ENCODE measurements around the gene KIF4A. TPM values are rescaled to one million over a fixed set of nuclear protein-coding genes. Genes with fewer than 3 reads are reported as not detected.

KIF4A gene
- total and polyA plus RNA-seq, 2 donors = 0.20 to 7.2 TPM

- H3K4me3 ChIP-seq (ENCODE audit: low read depth, low read length) = no peak overlapping the region
- H3K27ac ChIP-seq (ENCODE audit: low read depth) = no peak overlapping the region
- no peak for DNase-seq (ENCODE audit: extremely low spot score)
- 78% methylated on average over 9 of the region's 9 CpGs for WGBS
- no peaks in the 10 kb centered on the region for H3K4me1 ChIP-seq (ENCODE audit: insufficient read depth)
- no peaks in the 10 kb centered on the region for H3K36me3 ChIP-seq (ENCODE audit: insufficient read depth)
Observed at GRCh38 chrX:70445951-70446350, 156.0 kb downstream of the KIF4A start.

DNA sequence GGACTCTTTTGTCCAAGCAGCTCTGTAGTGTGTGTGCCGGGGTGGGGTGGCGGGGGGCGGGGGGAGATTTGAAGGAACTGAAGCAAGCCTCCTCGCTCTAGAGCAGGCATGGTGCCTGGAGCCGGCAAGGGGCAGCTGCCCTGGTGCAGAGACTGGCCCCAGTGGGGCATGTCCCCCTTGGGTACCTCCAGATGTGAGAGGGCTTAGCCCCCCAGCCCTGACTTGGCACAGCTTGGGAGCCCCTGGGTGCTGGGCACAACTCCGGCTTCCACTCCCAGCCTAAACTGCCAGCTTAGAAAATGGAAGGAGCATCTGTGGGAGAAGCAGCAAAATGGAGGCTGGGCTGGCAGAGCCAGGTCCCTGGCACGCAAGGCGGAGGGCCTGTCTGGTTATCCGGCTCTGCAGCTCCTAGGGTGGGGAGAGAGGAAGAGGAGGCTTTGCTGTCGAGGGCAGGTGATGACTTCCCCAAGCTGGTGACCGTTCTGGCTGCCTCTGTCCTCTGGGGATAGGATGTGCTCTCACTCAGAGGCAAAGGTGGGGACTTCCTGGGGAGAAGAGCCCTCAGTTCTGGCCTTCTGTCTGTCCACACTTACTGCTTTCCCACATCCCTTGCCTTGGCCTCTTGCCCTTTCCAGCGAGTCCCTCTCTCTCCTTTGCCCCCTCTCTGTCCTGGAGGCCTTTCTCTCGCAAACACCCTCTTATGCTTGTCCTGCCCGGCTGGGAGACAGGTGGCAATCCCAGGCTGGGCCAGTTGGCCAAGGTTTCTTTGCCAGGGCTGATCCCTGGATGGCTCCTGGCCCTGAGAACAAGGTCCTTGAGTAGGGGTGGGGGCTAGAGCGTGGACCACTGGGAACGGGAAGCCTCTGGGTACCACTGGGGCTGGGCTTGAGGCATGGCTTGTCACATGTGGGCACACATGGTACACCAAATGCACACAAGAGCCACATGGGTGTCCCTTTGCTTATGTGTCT lies 156.8 kb downstream of the KIF4A start:
- no peak for DNase-seq (ENCODE audit: extremely low spot score)
- Histone ChIP-seq H3K27ac (ENCODE audit: low read depth) (no peak overlapping the region), H3K36me3 (ENCODE audit: insufficient read depth) (no peaks in the 10 kb centered on the region), H3K4me1 (ENCODE audit: insufficient read depth) (no peaks in the 10 kb centered on the region), H3K4me3 (ENCODE audit: low read depth, low read length) (no peak overlapping the region)
- WGBS = 80% methylated on average over 16 of the region's 16 CpGs

DNA sequence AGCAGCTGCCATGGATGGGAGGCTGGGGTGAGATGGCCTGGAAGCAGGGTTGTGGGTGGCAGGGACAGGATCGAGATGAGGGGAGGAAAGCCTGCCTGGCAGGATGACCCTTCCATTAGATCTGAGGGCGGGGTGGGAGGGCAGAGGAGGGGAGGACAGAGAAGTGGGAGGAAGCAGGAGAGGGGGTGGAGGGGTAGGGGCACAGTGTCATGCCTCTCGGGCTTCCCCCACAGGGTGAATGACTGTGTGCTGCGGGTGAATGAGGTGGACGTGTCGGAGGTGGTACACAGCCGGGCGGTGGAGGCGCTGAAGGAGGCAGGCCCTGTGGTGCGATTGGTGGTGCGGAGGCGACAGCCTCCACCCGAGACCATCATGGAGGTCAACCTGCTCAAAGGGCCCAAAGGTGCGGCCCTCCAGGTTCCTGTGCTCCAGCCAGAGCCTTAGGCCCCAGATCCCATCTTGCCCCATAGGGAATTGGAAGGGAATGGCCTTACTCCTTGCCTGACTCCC lies 159.6 kb downstream of the KIF4A start:
- Histone ChIP-seq H3K4me1 (ENCODE audit: insufficient read depth) (no peaks in the 10 kb centered on the region), H3K4me3 (ENCODE audit: low read depth, low read length) (no peak overlapping the region), H3K27ac (ENCODE audit: low read depth) (no peak overlapping the region), H3K36me3 (ENCODE audit: insufficient read depth) (no peaks in the 10 kb centered on the region)
- 93% methylated on average over 14 of the region's 14 CpGs for WGBS
- DNase-seq (ENCODE audit: extremely low spot score) = no peak

DNA sequence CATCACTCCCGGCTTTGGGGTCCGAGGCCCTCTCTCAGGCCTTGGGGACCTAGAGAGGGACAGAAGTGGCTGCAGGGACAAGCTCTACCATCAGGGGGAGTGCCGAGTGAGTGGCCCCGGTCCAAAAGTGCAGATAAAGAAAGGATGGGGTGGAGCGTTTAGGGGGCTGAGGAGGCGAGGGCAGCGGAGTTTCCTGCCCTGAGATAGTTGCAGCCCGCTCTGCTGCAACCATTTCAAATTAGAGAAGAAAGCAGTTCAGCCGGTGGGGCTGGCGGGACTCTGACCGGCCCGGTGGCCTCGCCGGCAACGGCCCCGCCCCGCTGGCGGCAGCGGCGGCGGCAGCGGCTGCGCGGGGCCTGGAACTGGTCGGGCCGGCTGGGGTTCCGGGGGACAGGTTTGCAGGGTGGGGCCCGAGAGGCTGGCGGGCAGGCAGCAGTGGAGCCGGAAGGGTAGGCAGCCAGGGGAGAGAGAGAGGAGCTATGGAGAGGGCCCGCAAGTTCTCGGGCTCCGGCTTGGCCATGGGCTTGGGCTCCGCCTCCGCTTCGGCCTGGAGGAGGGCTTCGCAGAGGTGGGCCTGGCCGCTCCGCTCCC lies 162.3 kb downstream of the KIF4A start:
- Histone ChIP-seq H3K4me3 (ENCODE audit: low read depth, low read length) (peak overlapping the region; percentile 50), H3K4me1 (ENCODE audit: insufficient read depth) (no peaks in the 10 kb centered on the region), H3K27ac (ENCODE audit: low read depth) (no peak overlapping the region), H3K36me3 (ENCODE audit: insufficient read depth) (no peaks in the 10 kb centered on the region)
- WGBS = under 1% methylated on average over 39 of the region's 39 CpGs
- no peak for DNase-seq (ENCODE audit: extremely low spot score)

DNA sequence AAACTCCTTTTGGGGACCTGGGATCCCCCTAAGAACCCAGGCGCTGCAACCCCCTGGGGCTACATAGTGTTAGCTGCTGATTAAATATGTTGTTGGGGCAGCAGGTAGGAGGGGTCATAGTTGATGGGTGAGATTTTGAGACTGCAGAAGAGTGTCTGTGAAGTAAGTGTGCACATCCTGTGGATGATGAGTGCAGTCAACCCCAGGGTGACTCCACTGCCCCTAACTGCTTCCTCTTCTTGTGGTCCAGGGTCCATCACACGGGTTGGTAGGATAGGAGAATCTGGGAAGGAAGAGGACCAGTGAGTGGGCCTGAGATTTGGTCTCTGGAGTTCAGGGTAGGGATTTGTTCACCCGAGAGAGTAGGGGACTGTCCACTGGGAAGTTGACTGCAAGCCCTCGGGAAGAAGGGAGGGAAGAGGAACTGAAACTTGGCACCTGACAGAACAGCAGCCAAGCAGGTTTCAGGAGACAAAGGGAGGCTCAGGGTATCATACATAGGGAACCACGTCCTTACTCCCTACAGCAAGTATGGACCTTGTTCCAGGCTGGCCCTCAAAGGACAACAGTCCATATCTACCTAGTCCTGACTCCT lies 163.2 kb downstream of the KIF4A start:
- H3K4me1 ChIP-seq (ENCODE audit: insufficient read depth) = no peaks in the 10 kb centered on the region
- 62% methylated on average over 5 of the region's 5 CpGs for WGBS
- H3K4me3 ChIP-seq (ENCODE audit: low read depth, low read length) = peak overlapping the region; percentile 50
- no peak overlapping the region for H3K27ac ChIP-seq (ENCODE audit: low read depth)
- no peaks in the 10 kb centered on the region for H3K36me3 ChIP-seq (ENCODE audit: insufficient read depth)
- DNase-seq (ENCODE audit: extremely low spot score) = no peak

DNA sequence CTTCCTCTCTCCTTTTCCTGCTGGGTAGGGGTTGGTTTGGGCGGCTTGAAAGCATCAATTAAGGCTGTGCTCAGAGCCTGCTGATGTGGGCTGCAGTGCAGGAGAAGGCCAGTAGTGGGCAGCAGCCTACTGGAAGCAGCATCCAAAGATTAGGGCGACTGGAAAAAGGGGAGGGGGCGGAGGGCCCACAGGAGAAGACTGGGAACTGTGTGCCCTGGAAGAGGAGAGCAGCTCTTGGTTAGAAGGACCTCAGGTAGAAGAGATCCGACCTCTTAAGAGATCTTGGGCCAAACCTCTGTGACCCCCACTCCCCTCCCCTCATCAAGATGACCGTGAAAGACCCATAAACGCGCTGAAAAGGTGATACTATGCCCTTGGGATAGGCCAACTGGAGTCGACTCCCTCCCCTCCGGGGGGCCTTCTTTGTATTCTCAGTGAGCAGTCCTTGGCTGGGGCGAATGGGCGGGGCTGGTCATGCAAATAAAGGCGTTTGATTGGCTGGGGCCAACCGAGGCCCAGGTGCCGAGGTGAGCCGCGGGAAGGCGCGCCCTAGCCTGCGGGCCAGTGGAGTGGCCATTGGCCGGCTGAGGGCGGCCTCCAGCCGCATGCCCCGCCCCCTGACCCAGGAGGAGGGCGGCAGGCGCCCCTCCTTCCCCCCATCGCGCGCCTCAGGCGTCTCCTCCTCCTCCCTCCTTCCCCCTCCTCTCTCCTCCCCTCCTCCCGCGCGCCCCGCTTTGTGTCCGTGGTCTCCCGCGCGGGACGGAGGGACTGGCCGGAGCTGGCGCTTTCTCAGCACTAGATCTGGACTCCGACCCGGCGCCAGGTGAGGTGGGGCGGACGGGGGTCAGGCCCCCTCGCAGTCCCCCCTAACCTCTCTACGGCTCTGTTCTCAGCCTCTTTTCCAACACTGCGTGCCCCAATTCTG lies 164.8 kb downstream of the KIF4A start:
- no peak for DNase-seq (ENCODE audit: extremely low spot score)
- no peaks in the 10 kb centered on the region for H3K4me1 ChIP-seq (ENCODE audit: insufficient read depth)
- WGBS = 2% methylated on average over 46 of the region's 48 CpGs

DNA sequence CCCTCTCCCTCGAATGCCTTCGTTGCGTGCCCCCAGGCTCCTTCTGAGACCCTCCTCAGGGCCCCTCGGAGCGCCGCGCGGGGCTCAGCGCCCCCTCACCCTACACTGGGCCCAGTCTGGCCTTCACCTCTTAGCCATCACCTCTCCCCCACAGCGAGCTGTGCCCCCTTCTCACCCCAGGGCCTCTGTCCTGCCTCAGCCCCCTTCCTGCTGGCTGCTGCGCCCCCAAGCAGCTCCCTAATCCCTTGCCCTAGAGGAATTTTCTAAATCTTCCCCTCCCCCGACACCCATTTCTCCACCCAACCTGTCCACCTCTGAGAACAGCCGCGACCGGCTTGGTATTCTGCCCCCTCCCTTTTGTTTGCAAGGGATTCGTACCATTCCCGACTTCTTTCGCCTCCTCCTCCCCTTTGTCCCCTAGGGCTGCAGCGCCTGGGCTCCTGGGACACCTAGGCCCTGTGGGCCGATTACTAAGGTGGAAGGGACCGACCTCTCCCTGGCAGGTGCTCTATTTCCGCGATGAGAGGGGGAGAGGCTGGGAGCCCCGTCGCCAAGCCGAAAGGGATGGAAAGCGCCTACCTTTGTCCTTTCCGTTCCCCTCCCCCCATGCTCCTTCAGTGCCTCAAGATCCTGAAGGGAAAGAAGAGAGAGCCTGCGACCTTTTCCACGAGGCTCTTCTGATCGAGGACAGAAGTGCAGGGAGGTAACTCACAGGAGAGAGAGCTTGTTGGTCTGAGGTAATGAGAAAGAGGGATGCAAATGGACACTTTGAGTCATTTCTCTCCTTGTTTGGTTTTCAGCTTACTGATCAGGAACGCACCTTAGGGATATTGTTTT lies 165.7 kb downstream of the KIF4A start:
- Histone ChIP-seq H3K4me1 (ENCODE audit: insufficient read depth) (no peaks in the 10 kb centered on the region), H3K4me3 (ENCODE audit: low read depth, low read length) (peak overlapping the region; percentile 73), H3K27ac (ENCODE audit: low read depth) (peak overlapping the region; percentile 93), H3K36me3 (ENCODE audit: insufficient read depth) (no peaks in the 10 kb centered on the region)
- DNase-seq (ENCODE audit: extremely low spot score) = no peak
- WGBS = 13% methylated on average over 32 of the region's 32 CpGs

More for the DNA sequence above, 164.8 kb downstream of the KIF4A start:
- H3K4me3 ChIP-seq (ENCODE audit: low read depth, low read length) = peak overlapping the region; percentile 73
- peak overlapping the region; percentile 93 for H3K27ac ChIP-seq (ENCODE audit: low read depth)
- H3K36me3 ChIP-seq (ENCODE audit: insufficient read depth) = no peaks in the 10 kb centered on the region

DNA sequence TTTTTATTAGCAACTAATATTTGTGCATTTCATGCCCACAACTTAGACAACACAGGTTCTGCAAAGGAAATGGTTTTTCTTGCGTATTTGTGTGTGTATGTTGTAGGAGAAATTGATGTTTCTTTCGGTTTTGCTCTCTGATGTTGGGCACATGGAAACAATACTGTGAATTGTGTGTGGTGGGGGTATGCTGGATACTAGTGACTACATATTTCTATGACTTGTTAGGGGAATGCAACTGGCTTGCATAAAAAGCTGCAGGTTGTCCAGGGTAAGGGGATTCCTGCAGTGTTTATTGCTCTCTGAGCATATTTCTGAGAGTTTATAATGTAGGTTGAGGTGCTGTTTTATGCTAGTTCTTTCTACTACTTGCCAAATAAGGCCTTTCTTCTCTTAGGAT lies 166.4 kb downstream of the KIF4A start:
- H3K4me1 ChIP-seq (ENCODE audit: insufficient read depth) = no peaks in the 10 kb centered on the region
- no peaks in the 10 kb centered on the region for H3K36me3 ChIP-seq (ENCODE audit: insufficient read depth)
- peak overlapping the region; percentile 73 for H3K4me3 ChIP-seq (ENCODE audit: low read depth, low read length)
- 45% methylated on average over 2 of the region's 2 CpGs for WGBS
- no peak overlapping the region for H3K27ac ChIP-seq (ENCODE audit: low read depth)
- no peak for DNase-seq (ENCODE audit: extremely low spot score)

GRCh38 chrX:70461026-70461425 lies 171.1 kb downstream of the KIF4A start:
- H3K36me3 ChIP-seq (ENCODE audit: insufficient read depth) = no peaks in the 10 kb centered on the region
- H3K27ac ChIP-seq (ENCODE audit: low read depth) = no peak overlapping the region
- no peaks in the 10 kb centered on the region for H3K4me1 ChIP-seq (ENCODE audit: insufficient read depth)
- no peak overlapping the region for H3K4me3 ChIP-seq (ENCODE audit: low read depth, low read length)
- no peak for DNase-seq (ENCODE audit: extremely low spot score)
- WGBS = 98% methylated on average over 2 of the region's 2 CpGs

DNA sequence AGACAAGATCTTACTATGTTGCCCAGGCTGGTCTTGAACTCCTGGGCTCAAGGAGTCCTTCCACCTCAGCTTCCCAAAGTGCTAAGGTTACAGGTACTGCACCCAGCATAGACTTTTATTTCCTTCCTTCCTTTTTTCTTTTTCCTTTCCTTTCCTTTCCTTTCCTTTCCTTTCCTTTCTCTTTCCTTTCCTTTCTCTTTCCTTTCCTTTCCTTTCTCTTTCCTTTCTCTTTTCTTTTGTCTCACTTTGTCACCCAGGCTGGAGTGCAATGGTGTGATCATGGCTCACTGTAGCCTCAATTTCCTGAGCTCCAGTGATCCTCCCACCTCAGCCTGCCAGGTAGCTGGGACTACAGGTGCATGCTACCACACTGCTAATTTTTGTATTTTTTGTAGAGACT lies 174.1 kb downstream of the KIF4A start:
- Histone ChIP-seq H3K4me3 (ENCODE audit: low read depth, low read length) (no peak overlapping the region), H3K36me3 (ENCODE audit: insufficient read depth) (no peaks in the 10 kb centered on the region), H3K4me1 (ENCODE audit: insufficient read depth) (no peaks in the 10 kb centered on the region), H3K27ac (ENCODE audit: low read depth) (no peak overlapping the region)
- DNase-seq (ENCODE audit: extremely low spot score) = no peak

- Histone ChIP-seq H3K4me3 (ENCODE audit: low read depth, low read length) (no peak overlapping the region), H3K27ac (ENCODE audit: low read depth) (no peak overlapping the region), H3K4me1 (ENCODE audit: insufficient read depth) (no peaks in the 10 kb centered on the region), H3K36me3 (ENCODE audit: insufficient read depth) (no peaks in the 10 kb centered on the region)
- DNase-seq (ENCODE audit: extremely low spot score) = no peak
Observed at GRCh38 chrX:70466968-70467367, 177.1 kb downstream of the KIF4A start.

- no peaks in the 10 kb centered on the region for H3K36me3 ChIP-seq (ENCODE audit: insufficient read depth)
- H3K4me1 ChIP-seq (ENCODE audit: insufficient read depth) = no peaks in the 10 kb centered on the region
- H3K4me3 ChIP-seq (ENCODE audit: low read depth, low read length) = no peak overlapping the region
- WGBS = 91% methylated on average over 1 of the region's 1 CpG
- no peak overlapping the region for H3K27ac ChIP-seq (ENCODE audit: low read depth)
- DNase-seq (ENCODE audit: extremely low spot score) = no peak
Observed at GRCh38 chrX:70468709-70469108, 178.8 kb downstream of the KIF4A start.
